Erythroblast (primary cell): ENCODE measurements around the gene RCSD1.

ENCODE experiments used
- GATA1 ChIP-seq: IDR thresholded peaks from 2 replicates; pipeline ENCODE4 v1.6.1; 2011; ENCODE audit warnings: low read depth, mild to moderate bottlenecking, control low read depth, low read length, moderate library complexity
- POLR2A ChIP-seq: IDR thresholded peaks from 2 replicates; pipeline ENCODE4 v1.6.1; 2011; ENCODE audit warnings: mild to moderate bottlenecking, low read length

DNA sequence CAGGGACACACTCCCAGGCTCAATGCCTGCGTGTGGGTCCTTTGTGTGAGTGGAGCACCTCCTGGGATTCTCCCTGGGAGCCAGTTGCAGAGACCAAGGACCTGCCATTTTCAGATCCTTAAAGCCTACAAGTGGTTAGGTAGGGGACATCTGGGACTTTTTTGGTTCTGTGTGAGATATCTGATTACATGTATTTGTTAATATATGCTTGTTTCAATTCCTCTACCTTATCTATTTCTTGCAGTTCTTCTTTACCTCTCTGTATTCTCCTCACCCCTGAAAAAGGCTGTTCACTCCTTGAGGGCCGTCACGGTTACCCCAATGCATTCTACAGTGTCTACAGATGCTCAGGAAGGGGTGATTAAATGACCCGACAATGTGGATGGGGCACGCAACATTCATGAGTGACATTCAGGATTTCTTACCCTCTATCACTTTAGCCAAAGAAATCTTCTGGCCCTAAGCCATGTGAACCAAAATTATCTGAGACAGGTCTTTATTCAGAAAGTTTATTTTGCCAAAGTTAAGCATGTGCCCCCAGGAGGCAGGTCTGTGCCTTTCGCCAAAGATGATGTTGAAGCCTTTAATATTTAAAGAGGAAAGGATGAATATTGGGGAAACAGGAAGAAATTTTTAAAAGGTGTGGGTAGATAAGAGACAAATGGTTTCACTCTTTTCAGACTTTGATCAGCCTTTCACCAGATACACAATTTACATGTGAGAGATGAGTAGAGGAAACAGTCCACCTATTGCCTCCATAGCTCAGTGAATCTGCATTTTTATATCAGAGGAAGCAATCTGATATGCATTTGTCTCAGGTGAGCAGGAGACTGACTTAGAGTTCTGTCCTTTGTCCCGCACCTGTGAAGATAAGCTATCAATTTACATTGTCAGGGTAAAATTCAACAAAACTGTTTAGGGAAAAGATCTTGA lies 47.1 kb downstream of the RCSD1 start:
- TF ChIP-seq POLR2A (no peak), GATA1 (no peak)
